ENCODE data around the gene RFTN1.

Gene RFTN1

GRCh38 chr3:16372362-16373292, 140.9 kb downstream of the RFTN1 start:
- no peak for DNase-seq

- no peak for DNase-seq
Observed at GRCh38 chr3:16370872-16371740, 142.4 kb downstream of the RFTN1 start.

GRCh38 chr3:16370503-16370871, 143.0 kb downstream of the RFTN1 start:
- DNase-seq: no peak

- DNase-seq: peak; percentile 87
Observed at GRCh38 chr3:16369885-16370284, 143.6 kb downstream of the RFTN1 start.

GRCh38 chr3:16369276-16369675, 144.2 kb downstream of the RFTN1 start:
- DNase-seq: peak; percentile 79

- DNase-seq: peak; percentile 38
Observed at GRCh38 chr3:16366581-16366980, 146.9 kb downstream of the RFTN1 start.

- DNase-seq: peak; percentile 37
Observed at GRCh38 chr3:16365491-16366128, 147.9 kb downstream of the RFTN1 start.

GRCh38 chr3:16364963-16365362, 148.5 kb downstream of the RFTN1 start:
- DNase-seq: peak; percentile 13

- DNase-seq: peak; percentile 24
Observed at GRCh38 chr3:16364323-16364722, 149.2 kb downstream of the RFTN1 start.

- no peak for DNase-seq
Observed at GRCh38 chr3:16363636-16364035, 149.9 kb downstream of the RFTN1 start.

GRCh38 chr3:16362770-16363169, 150.7 kb downstream of the RFTN1 start:
- DNase-seq: peak; percentile 82

- DNase-seq: no peak
Observed at GRCh38 chr3:16361087-16361486, 152.4 kb downstream of the RFTN1 start.

GRCh38 chr3:16359331-16359730, 154.2 kb downstream of the RFTN1 start:
- no peak for DNase-seq

GRCh38 chr3:16358336-16358735, 155.2 kb downstream of the RFTN1 start:
- DNase-seq: no peak

GRCh38 chr3:16357186-16358121, 156.0 kb downstream of the RFTN1 start:
- DNase-seq: no peak

GRCh38 chr3:16355828-16356227, 157.7 kb downstream of the RFTN1 start:
- no peak for DNase-seq

GRCh38 chr3:16354291-16354690, 159.2 kb downstream of the RFTN1 start:
- DNase-seq: no peak

GRCh38 chr3:16352428-16352827, 161.1 kb downstream of the RFTN1 start:
- DNase-seq: no peak

GRCh38 chr3:16350597-16351318, 162.7 kb downstream of the RFTN1 start:
- DNase-seq: no peak

- no peak for DNase-seq
Observed at GRCh38 chr3:16349986-16350596, 163.4 kb downstream of the RFTN1 start.

- DNase-seq: no peak
Observed at GRCh38 chr3:16347548-16347947, 166.0 kb downstream of the RFTN1 start.
